HG02981 (cell line): ENCODE measurements around the gene SMPDL3A.
A peak's percentile ranks its signal among the peaks of the same experiment; 100 is the strongest.
"Not testable (repeated sequence)": the region's sequence is repeated elsewhere in the genome, so short reads cannot be mapped to it uniquely, and the experiment has no call there.

Experiments used
- ATAC-seq: cut with Tn5 transposase; IDR thresholded peaks from one replicate; pipeline ENCODE4 v1.9.1; 2021; ENCODE audit warnings: mild to moderate bottlenecking, moderate library complexity; ENCODE audit not compliant: unreplicated experiment

SMPDL3A gene, protein sequence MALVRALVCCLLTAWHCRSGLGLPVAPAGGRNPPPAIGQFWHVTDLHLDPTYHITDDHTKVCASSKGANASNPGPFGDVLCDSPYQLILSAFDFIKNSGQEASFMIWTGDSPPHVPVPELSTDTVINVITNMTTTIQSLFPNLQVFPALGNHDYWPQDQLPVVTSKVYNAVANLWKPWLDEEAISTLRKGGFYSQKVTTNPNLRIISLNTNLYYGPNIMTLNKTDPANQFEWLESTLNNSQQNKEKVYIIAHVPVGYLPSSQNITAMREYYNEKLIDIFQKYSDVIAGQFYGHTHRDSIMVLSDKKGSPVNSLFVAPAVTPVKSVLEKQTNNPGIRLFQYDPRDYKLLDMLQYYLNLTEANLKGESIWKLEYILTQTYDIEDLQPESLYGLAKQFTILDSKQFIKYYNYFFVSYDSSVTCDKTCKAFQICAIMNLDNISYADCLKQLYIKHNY

DNA sequence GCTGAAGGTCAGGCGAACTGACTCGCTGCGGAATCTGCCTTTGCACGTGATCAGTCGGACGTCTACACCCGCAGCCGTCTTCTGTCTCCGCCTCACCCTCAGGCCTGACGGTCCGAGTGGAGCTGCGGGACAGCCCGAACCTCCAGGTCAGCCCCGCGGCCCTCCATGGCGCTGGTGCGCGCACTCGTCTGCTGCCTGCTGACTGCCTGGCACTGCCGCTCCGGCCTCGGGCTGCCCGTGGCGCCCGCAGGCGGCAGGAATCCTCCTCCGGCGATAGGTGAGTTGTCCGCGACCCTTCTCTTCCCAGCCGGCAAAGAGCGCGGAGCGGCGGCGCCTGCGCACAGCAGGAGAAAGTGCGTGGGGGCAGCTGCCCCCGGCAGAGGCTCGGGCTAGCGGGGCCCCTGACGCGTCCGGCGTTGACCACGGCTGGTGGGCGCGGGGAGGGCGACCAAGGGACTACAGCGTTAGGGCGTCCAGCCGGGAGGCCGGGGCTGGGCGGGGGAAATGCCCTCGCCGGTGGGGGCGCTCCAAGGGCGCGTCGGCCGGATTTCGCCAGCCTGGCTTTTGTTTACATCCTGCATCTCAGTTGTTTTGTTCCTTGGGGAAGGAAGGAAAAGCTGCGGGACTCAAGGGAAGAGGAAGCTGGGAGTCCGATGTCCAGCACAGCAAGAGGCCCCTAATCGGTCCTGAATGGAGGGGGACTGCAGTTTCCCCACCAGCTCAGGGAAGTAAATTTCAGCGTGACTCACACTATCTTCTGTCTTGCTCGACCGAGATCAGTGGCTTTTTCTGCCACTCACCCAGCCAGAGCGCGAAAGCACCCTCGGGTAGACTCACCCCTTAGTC is at the start of gene SMPDL3A:
Gene SMPDL3A (plus strand): TSS at position 77 of the 846 bp plus-strand sequence. CDS start 89 bp downstream, at position 166.
- peak; percentile 53 for ATAC-seq

DNA sequence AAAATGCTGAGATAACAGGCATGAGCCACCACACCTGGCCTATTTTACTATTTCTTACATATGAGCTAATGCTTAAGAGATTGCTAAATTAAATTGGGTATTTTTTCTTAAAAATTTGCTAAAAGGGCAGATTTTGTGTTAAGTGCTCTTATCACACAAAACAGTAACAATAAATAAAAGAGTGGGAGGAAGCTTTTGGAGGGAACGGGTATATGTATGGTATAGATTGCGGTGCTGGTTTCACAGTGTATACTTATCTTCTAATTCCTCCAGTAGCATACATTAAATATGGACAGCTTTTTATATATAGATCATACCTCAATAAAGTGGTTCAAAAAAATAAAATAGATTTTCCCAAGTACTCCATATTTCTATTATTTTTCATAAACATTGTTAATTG is 49.0 kb upstream of the SMPDL3A start:
- no peak for ATAC-seq

DNA sequence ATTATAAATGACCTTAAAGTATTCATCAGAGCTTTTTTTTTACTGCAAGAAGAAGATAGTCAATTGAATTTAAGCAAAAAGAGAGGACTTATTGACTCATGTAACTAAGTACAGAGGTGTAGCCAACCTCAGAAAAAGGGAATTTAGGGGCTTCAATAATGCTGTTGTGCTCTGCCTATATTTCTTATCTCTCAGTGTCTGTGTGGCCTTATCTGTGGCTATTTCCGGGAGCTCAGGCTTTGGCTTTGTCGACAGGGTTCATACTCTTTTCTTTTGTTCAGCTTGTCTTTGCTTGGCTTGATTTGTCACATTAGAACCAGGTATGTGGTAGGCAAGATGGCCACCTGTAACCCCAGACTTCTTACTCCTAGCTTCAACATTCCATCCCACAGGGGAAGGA is 48.1 kb upstream of the SMPDL3A start:
- no peak for ATAC-seq

DNA sequence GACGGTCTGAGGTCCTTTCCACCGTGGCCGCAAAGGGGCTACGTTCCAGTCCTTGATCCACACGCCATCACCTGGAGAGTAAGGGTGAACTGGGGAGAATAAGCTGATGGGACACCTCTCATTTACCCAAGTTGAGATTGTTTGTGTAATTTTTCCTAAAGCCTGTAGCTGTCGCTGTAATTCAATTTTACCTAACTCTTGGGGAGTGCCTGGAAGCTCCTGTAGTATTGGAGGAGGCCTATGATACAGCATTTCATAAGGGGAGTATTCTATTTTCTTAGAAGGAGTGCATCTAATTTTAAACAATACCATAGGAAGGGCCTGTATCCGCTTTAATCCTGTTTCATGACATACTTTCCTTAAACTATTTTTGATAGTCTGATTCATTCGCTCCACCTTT is 44.8 kb upstream of the SMPDL3A start:
- not testable (repeated sequence) for ATAC-seq

GRCh38 chr6:122744856-122745255 is 44.2 kb upstream of the SMPDL3A start:
- not testable (repeated sequence) for ATAC-seq

GRCh38 chr6:122746688-122747087 is 42.4 kb upstream of the SMPDL3A start:
- ATAC-seq, result no peak

DNA sequence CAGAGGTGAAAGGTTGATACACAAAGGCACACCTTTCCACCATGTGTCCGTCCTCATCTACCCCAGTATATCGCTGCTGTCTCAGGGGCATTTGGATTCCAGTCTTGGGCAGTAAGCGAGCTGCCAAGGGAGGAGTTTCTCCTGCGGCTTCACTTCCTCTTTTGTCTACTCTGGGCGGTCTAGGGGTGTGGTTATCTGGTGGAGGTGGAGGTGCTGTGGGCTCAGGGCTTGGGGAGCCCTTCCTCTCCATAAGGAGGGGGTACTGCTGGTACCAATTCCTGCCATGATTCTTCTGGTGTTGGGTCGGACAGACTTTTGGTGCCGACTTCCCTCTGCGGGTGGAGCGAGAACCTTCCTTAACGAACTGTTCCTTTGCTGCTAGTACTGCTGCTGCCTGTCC is 41.5 kb upstream of the SMPDL3A start:
- no peak for ATAC-seq

- not testable (repeated sequence) for ATAC-seq
Measured at GRCh38 chr6:122748945-122749344, 40.1 kb upstream of the SMPDL3A start.

GRCh38 chr6:122749451-122750050 is 39.5 kb upstream of the SMPDL3A start:
- ATAC-seq, result no peak

DNA sequence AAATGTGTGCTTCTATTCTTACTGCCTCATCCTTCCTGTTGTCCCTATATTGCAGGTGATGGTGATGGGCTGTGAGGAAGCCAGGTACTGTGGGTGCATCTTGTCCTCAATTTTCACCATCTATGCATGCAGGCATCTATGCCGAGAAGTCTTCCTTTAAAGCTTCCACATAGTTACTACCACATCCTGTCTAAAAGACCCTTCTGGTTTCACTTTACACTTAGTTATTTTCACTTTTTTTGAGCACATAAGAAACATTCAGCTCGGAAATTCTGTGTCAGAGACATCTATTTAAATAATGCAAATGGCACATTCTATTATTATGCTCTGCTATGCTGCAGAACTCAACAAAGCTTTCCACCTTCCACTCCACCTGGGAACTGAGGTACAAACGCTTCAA is 37.7 kb upstream of the SMPDL3A start:
- ATAC-seq, result peak; percentile 85

GRCh38 chr6:122752459-122752858 is 36.6 kb upstream of the SMPDL3A start:
- ATAC-seq, result no peak

DNA sequence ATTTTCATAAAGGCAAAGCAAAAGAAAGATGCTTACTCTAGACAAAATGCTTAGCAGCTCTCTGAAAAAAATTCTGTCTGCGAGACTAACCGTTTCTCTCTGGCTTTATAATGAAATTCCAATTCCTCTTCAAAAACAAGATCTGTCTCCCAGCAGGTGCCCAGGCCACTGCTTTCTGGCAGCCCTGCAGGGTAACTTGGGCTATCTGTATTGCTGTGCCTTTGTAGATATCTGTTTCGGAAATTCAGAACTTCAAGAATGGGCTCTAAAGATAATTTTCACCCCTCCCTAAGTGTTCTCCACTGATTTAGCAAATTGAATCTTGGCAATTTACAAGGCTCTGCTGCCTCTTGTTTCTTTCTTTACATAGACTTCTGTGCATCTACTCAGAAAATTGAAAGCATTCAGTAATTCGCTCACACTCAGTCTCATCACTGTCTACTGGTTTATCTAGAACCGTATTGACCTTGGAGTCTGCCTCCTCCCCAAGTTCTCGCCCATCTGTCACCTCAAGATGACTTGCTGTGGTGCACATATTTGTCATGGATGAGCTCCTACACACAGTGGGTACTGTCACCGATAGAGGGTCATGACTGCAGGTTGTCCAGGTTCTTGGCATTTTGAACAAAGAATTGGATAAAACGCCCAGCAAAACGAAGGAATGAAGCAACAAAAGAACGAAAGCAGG is 35.9 kb upstream of the SMPDL3A start:
- no peak for ATAC-seq

GRCh38 chr6:122753688-122754056 is 35.4 kb upstream of the SMPDL3A start:
- ATAC-seq, result no peak

GRCh38 chr6:122754191-122754731 is 34.8 kb upstream of the SMPDL3A start:
- ATAC-seq, result no peak

GRCh38 chr6:122755901-122756300 is 33.2 kb upstream of the SMPDL3A start:
- ATAC-seq, result no peak

GRCh38 chr6:122758927-122759334 is 30.1 kb upstream of the SMPDL3A start:
- peak; percentile 100 for ATAC-seq

DNA sequence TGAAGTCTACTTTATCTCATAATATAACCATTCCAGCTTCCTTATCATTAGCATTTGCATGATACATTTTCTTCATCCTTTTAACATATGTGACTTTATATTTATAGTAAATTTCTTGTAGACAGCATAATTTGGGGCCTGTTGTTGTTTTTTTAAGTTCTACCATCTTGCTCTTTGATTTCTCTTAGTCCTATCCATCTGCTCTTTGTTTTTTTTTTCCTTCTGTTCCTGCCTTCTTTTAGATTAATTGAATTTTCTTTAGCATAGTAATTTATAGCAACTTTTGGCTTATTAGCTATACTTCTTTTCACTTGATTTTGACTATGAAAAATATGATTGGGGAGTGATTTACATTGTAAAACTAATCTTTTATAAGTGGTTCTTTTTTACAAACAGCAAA is 28.7 kb upstream of the SMPDL3A start:
- ATAC-seq, result no peak

- no peak for ATAC-seq
Measured at GRCh38 chr6:122766256-122766655, 22.8 kb upstream of the SMPDL3A start.

GRCh38 chr6:122770835-122771601 is 18.0 kb upstream of the SMPDL3A start:
- ATAC-seq, result no peak
